Heart left ventricle (tissue), 13 donors: Measurements from ENCODE around the gene TBX4.

Source experiments
- CTCF ChIP-seq, 12 donors: fragments of 200-600 bp; sonication (generic) in 4 of 12; IDR thresholded peaks; one replicate each; pipeline versions ENCODE4 v1.5.0 to v1.8.0; 2018 to 2022; ENCODE audit warnings: antibody characterized with exemption in 12 of 12, mild to moderate bottlenecking in 5 of 12
- POLR2A ChIP-seq, 2 donors: fragments of 450-650 bp; IDR thresholded peaks; one replicate each; pipeline ENCODE4 v1.6.1; 2017; ENCODE audit warnings: antibody characterized with exemption in 2 of 2, mild to moderate bottlenecking in 2 of 2, moderate library complexity in 2 of 2
- donor health status: ischemic (EF 13 %, LVEDD 7.1; RV severe dilation, severe dysfunction).
- donor health status: DM: no; HTN: yes; CAD: no.
- donor health status: DM: no; HTN: no; CAD: no.
- donor health status: ischemic (EF 25% LVEDD 6.9; RV normal size, moderate dysfunction).
- donor health status: ischemic (EF 25% LVEDD 5.7; RV mildly dilated, moderate dysfunction).
- donor health status: ischemic (EF 35%, LVEDD 5.7; RV mildly dilated, moderate dysfunction).
- donor health status: nonischemic (EF 11% LVEDD 7.7; RV severe dilation, severe dysfunction).
- donor health status: DM: yes; HTN: yes; CAD: no.
- donor health status: PGD.
- donor health status: ischemic (EF 29% LVEDD 5.4; RV normal size, mild dysfunction).
- donor health status: nonischemic (EF 23%, LVEDD 6.1; RV moderate dilation, normal function).

- TF ChIP-seq CTCF (IDR thresholded peaks at IDR 0.05) (no peak), POLR2A (IDR thresholded peaks at IDR 0.05) (no peak)
Observed at GRCh38 chr17:61503961-61504360, 51.7 kb downstream of the TBX4 start.
